OCI-LY7 (cell line): ENCODE data around the gene PIP4K2A. TPM values are rescaled to one million over a fixed set of nuclear protein-coding genes. Genes with fewer than 3 reads are reported as not detected.

Source experiments
- BruUV-seq: library from RNA; stranded (reverse); fragments of 400-500 nt; replicated peaks from 2 replicates; lab custom pipeline; 2021; lab: Mats Ljungman, UMichigan
- CTCF ChIA-PET: fragments of 300-600 bp; sonication (Branson Sonifier 250); formaldehyde crosslinking; loops from one replicate; lab custom pipeline; 2022; ENCODE audit warnings: antibody characterized with exemption; ENCODE audit not compliant: unreplicated experiment; lab: Charles Lee
- POLR2A ChIA-PET: fragments of 300-600 bp; sonication (Branson Sonifier 250); formaldehyde crosslinking; loops from one replicate; lab custom pipeline; 2022; ENCODE audit warnings: antibody characterized with exemption; lab: Charles Lee
- DNase-seq: peaks from one replicate; pipeline ENCODE4 v3.0.0-alpha.2; 2015; ENCODE audit warnings: low spot score
- H2AFZ ChIP-seq: fragments of 200-600 bp; sonication (generic), shearing (Covaris generic); 2 replicates; pipeline ENCODE4 v1.6.1; 2014; ENCODE audit warnings: mild to moderate bottlenecking, antibody characterized with exemption, low read length, moderate library complexity
- H3K27ac ChIP-seq: fragments of 200-600 bp; sonication (generic); 2 replicates; pipeline ENCODE4 v1.5.1; 2014; ENCODE audit warnings: mixed run types, low read depth, mild to moderate bottlenecking, moderate library complexity, low read length, inconsistent platforms; ENCODE audit not compliant: poor library complexity, severe bottlenecking
- H3K36me3 ChIP-seq: fragments of 200-600 bp; sonication (generic); 2 replicates; pipeline ENCODE4 v1.6.1; 2014; ENCODE audit warnings: mild to moderate bottlenecking, antibody characterized with exemption, low read length, moderate library complexity, mixed read lengths; ENCODE audit not compliant: insufficient read depth
- H3K4me1 ChIP-seq: fragments of 200-600 bp; sonication (generic); 2 replicates; pipeline ENCODE4 v1.5.1; 2014; ENCODE audit warnings: mild to moderate bottlenecking, low read length; ENCODE audit not compliant: insufficient read depth, poor library complexity, severe bottlenecking
- H3K4me2 ChIP-seq: fragments of 200-600 bp; sonication (generic); 2 replicates; pipeline ENCODE4 v1.6.1; 2014; ENCODE audit warnings: mild to moderate bottlenecking, low read length
- H3K4me3 ChIP-seq: fragments of 200-600 bp; sonication (generic); 2 replicates; pipeline ENCODE4 v1.5.1; 2014; ENCODE audit warnings: mild to moderate bottlenecking, low read depth, low read length; ENCODE audit not compliant: poor library complexity, severe bottlenecking
- H3K79me2 ChIP-seq: fragments of 200-600 bp; sonication (generic); 2 replicates; pipeline ENCODE4 v1.6.1; 2016; ENCODE audit warnings: low read depth, mild to moderate bottlenecking, low read length, moderate library complexity, mixed read lengths; ENCODE audit not compliant: insufficient read depth
- H3K9me2 ChIP-seq: fragments of 200-600 bp; sonication (generic); 2 replicates; pipeline ENCODE4 v1.6.1; 2016; ENCODE audit warnings: mild to moderate bottlenecking, low read length, mixed read lengths; ENCODE audit not compliant: insufficient read depth
- H3K9me3 ChIP-seq: fragments of 200-600 bp; sonication (generic); 2 replicates; pipeline ENCODE4 v1.6.1; 2014; ENCODE audit warnings: mild to moderate bottlenecking, mixed run types, low read length, mixed read lengths
- H4K20me1 ChIP-seq: fragments of 200-600 bp; sonication (generic); 2 replicates; pipeline ENCODE4 v1.6.1; 2014; ENCODE audit warnings: mild to moderate bottlenecking, antibody characterized with exemption, low read length, moderate library complexity, mixed read lengths; ENCODE audit not compliant: insufficient read depth
- CTCF ChIP-seq: fragments of 200-600 bp; sonication (generic); conservative IDR thresholded peaks from 2 replicates; pipeline ENCODE4 v1.5.1; 2014; ENCODE audit warnings: mild to moderate bottlenecking, antibody characterized with exemption, low read length, moderate library complexity, mixed read lengths
- EZH2phosphoT487 ChIP-seq: fragments of 200-600 bp; sonication (generic); IDR thresholded peaks from 2 replicates; pipeline ENCODE4 v1.6.1; 2018; ENCODE audit warnings: low read depth, borderline replicate concordance, mild to moderate bottlenecking, mixed run types, antibody characterized with exemption, low read length, moderate library complexity, mixed read lengths
- intact Hi-C: fragments of 100-400 bp; cut with micrococcal nuclease; formaldehyde crosslinking; loops from one replicate; pipeline ENCODE4 v1.10.0; 2022; ENCODE audit not compliant: unreplicated experiment
- total RNA-seq, 2 experiments: library from RNA; depleted of rRNA in 1 of 2; stranded (reverse); fragments of >200 nt in 1 of 2; shearing (Covaris generic) in 1 of 2; gene quantifications; 2 replicates each; pipeline ENCODE4 v1.2.3, GENCODE V29; 2014 to 2022

The PIP4K2A gene
- total RNA-seq, 2 experiments from 2014 or later: 32.5 to 42.6 TPM

GRCh38 chr10:22598478-22598877, 115.9 kb downstream of the PIP4K2A start:
- no TSS peak for BruUV-seq
- Histone ChIP-seq H3K9me3 (no peaks in the 10 kb centered on the region), H3K4me3 (no peak overlapping the region), H3K79me2 (no peaks in the 10 kb centered on the region), H3K4me1 (peaks cover 64% of the 10 kb centered on the region), H3K27ac (no peak overlapping the region), H3K36me3 (0 out of 2 replicates have a peak, but pooled peaks cover 2% of the 10 kb centered on the region), H3K4me2 (no peak overlapping the region), H4K20me1 (no peaks in the 10 kb centered on the region; the same call in 1 of the 2 replicates), H3K9me2 (no peaks in the 10 kb centered on the region), H2AFZ (no peak overlapping the region)
- no peak for DNase-seq
- intact Hi-C loops: no loop called here
- TF ChIP-seq EZH2phosphoT487 (no peak), CTCF (no peak)
- ChIA-PET POLR2A (no interaction called here), CTCF (no interaction called here)

- ChIA-PET POLR2A (interaction anchor here (1.1 to 1.6 kb wide), 2 partner anchors 9 to 495 kb away, joined by 3 read pairs; no protein-coding TSS in a partner anchor), CTCF (no interaction called here)
- Histone ChIP-seq H3K79me2 (no peaks in the 10 kb centered on the region), H3K4me3 (no peak overlapping the region), H2AFZ (no peak overlapping the region), H4K20me1 (no peaks in the 10 kb centered on the region; the same call in 1 of the 2 replicates), H3K4me1 (peaks cover 70% of the 10 kb centered on the region), H3K36me3 (0 out of 2 replicates have a peak, but pooled peaks cover 2% of the 10 kb centered on the region), H3K4me2 (peak overlapping the region; percentile 17; the same call in 1 of the 2 replicates), H3K9me2 (no peaks in the 10 kb centered on the region), H3K27ac (no peak overlapping the region), H3K9me3 (no peaks in the 10 kb centered on the region)
- intact Hi-C loops: no loop called here
- no peak for TF ChIP-seq EZH2phosphoT487
- no peak for TF ChIP-seq CTCF
- DNase-seq: peak; percentile 38
- BruUV-seq: no TSS peak
Measured at GRCh38 chr10:22597138-22597537, 117.2 kb downstream of the PIP4K2A start.

- ChIA-PET POLR2A (interaction anchor here (0.7 to 0.8 kb wide), 2 partner anchors 12 to 50 kb away, joined by 3 to 4 read pairs; no protein-coding TSS in a partner anchor), CTCF (no interaction called here)
- peak overlapping the region; percentile 60 for H3K4me2 ChIP-seq
- H3K36me3 ChIP-seq: peaks cover 15% of the 10 kb centered on the region; the same call in 1 of the 2 replicates
- no peak for TF ChIP-seq EZH2phosphoT487
- no peak for TF ChIP-seq CTCF
- peak overlapping the region; percentile 14 for H3K4me3 ChIP-seq
- intact Hi-C loops: no loop called here
- BruUV-seq: no TSS peak
- DNase-seq: peak; percentile 34
- H3K4me1 ChIP-seq: peaks cover 39% of the 10 kb centered on the region
- no peaks in the 10 kb centered on the region for H3K9me3 ChIP-seq
- H3K27ac ChIP-seq: no peak overlapping the region
- no peaks in the 10 kb centered on the region for H3K9me2 ChIP-seq
- no peak overlapping the region for H2AFZ ChIP-seq
- H3K79me2 ChIP-seq: no peaks in the 10 kb centered on the region
- no peaks in the 10 kb centered on the region; the same call in 1 of the 2 replicates for H4K20me1 ChIP-seq
Measured at GRCh38 chr10:22593636-22594198, 120.7 kb downstream of the PIP4K2A start.
